ENCODE data around the gene ATP12A.

The ATP12A gene

DNA sequence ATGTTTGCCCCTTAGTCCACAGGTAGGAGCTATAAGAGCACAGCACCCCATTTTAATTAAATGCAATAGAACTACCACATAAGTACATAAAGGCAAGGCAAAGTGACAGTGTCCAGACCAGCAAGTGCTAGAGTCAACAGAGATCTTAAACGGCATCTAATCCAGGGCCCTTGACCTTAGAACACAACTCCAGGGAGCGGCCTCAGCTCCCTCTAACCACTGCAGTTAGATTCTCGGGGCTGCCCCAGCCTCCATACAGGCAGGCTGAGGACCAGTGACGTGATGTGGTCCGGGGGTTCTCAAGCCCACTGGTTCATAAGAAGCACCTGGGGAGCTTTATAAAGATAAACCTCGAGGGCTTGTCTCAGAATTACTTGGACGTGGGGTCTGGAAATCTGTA is 10.0 kb upstream of the ATP12A start:
- TF ChIP-seq, protein P1, sequence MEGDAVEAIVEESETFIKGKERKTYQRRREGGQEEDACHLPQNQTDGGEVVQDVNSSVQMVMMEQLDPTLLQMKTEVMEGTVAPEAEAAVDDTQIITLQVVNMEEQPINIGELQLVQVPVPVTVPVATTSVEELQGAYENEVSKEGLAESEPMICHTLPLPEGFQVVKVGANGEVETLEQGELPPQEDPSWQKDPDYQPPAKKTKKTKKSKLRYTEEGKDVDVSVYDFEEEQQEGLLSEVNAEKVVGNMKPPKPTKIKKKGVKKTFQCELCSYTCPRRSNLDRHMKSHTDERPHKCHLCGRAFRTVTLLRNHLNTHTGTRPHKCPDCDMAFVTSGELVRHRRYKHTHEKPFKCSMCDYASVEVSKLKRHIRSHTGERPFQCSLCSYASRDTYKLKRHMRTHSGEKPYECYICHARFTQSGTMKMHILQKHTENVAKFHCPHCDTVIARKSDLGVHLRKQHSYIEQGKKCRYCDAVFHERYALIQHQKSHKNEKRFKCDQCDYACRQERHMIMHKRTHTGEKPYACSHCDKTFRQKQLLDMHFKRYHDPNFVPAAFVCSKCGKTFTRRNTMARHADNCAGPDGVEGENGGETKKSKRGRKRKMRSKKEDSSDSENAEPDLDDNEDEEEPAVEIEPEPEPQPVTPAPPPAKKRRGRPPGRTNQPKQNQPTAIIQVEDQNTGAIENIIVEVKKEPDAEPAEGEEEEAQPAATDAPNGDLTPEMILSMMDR (IDR thresholded peaks at IDR 0.05): no peak
- H3K27ac ChIP-seq: no peak overlapping the region

DNA sequence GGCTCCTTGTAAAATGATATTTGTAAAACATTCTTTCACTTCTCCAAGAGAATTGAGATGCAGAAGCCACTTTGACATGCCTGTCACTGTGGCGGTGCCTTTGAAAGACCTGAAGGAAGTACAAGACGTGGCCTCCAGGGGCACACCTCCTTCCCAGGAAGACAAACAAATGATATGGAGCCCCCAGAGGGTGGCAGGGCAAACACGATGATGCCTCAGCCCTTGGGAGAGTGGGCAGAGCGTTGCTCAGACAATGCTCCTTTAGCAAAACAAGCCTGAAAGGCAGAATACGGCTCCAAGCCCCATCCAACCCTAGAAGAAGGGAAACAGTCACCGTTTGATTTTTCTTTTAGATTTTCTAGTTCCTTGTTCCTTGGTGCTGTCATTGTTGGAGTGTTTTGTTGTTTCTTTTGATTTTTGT is 9.2 kb upstream of the ATP12A start:
- H3K79me2 ChIP-seq: no peaks in the 10 kb centered on the region
- no peak overlapping the region for H3K9ac ChIP-seq
- TF ChIP-seq, protein P1 (IDR thresholded peaks at IDR 0.05): no peak
- peak overlapping the region; percentile 25 for H3K4me3 ChIP-seq (ENCODE audit: low read depth, low read length)
- H2AFZ ChIP-seq: peak overlapping the region; percentile 74
- no peaks in the 10 kb centered on the region for H3K36me3 ChIP-seq (ENCODE audit: control insufficient read depth, insufficient read depth, low read length)
- H3K4me1 ChIP-seq: peaks cover 20% of the 10 kb centered on the region
- H3K9me3 ChIP-seq (ENCODE audit: control insufficient read depth, low read length): no peaks in the 10 kb centered on the region
- H3K27me3 ChIP-seq (ENCODE audit: control insufficient read depth, insufficient read depth, low read length): no peaks in the 10 kb centered on the region
- peak overlapping the region; percentile 57 for H3K27ac ChIP-seq
- H3K4me2 ChIP-seq (ENCODE audit: low read length): peak overlapping the region; percentile 44

More for the DNA sequence above, 10.0 kb upstream of the ATP12A start:
- Histone ChIP-seq H3K9ac (no peak overlapping the region), H3K4me3 (ENCODE audit: low read depth, low read length) (no peak overlapping the region), H3K4me1 (peaks cover 20% of the 10 kb centered on the region), H3K27me3 (ENCODE audit: control insufficient read depth, insufficient read depth, low read length) (no peaks in the 10 kb centered on the region), H3K36me3 (ENCODE audit: control insufficient read depth, insufficient read depth, low read length) (no peaks in the 10 kb centered on the region), H3K9me3 (ENCODE audit: control insufficient read depth, low read length) (no peaks in the 10 kb centered on the region), H2AFZ (no peak overlapping the region), H3K79me2 (no peaks in the 10 kb centered on the region), H3K4me2 (ENCODE audit: low read length) (no peak overlapping the region)

DNA sequence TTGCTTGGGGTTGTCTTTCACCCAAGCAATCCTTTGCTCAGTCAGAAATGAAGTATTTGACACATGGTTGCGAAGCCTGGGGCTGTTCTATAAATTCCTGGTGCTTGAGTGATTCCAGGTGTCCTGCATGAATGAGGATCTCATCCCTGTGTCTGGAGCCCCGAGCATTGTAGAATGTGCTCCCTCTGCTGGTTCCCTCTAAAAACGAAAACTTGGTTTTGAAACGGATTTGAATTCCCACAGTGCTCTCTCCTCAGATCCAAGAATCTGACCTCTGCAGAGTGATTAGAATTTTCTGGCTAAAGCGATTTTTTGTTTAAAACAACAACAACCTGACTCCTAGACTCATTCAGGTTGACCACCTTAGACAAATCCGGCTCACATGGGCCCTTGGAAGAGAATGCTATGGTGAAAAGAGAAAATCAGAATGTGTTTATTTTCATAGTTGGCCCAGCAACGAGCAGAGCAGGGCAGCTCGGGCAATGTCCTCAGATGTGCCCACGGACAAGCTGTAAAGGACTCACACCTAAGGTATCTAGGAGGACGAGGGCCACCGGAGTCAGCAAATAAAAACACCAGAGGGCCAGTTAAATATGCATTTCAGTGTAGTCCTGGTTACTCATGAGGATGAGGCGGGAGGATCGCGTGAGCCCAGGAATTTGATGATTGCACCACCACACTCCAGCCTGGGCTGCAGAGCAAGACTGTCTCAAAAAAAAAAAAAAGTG is 8.7 kb upstream of the ATP12A start:
- no peaks in the 10 kb centered on the region for H3K9me3 ChIP-seq (ENCODE audit: control insufficient read depth, low read length)
- H3K27ac ChIP-seq: peak overlapping the region; percentile 57
- peak overlapping the region; percentile 74 for H2AFZ ChIP-seq
- H3K27me3 ChIP-seq (ENCODE audit: control insufficient read depth, insufficient read depth, low read length): no peaks in the 10 kb centered on the region
- no peak overlapping the region for H3K9ac ChIP-seq
- peak overlapping the region; percentile 44 for H3K4me2 ChIP-seq (ENCODE audit: low read length)
- H3K4me3 ChIP-seq (ENCODE audit: low read depth, low read length): peak overlapping the region; percentile 25
- H3K4me1 ChIP-seq: peaks cover 20% of the 10 kb centered on the region
- TF ChIP-seq, protein P1 (IDR thresholded peaks at IDR 0.05): peak; percentile 44
- H3K79me2 ChIP-seq: no peaks in the 10 kb centered on the region
- H3K36me3 ChIP-seq (ENCODE audit: control insufficient read depth, insufficient read depth, low read length): no peaks in the 10 kb centered on the region

DNA sequence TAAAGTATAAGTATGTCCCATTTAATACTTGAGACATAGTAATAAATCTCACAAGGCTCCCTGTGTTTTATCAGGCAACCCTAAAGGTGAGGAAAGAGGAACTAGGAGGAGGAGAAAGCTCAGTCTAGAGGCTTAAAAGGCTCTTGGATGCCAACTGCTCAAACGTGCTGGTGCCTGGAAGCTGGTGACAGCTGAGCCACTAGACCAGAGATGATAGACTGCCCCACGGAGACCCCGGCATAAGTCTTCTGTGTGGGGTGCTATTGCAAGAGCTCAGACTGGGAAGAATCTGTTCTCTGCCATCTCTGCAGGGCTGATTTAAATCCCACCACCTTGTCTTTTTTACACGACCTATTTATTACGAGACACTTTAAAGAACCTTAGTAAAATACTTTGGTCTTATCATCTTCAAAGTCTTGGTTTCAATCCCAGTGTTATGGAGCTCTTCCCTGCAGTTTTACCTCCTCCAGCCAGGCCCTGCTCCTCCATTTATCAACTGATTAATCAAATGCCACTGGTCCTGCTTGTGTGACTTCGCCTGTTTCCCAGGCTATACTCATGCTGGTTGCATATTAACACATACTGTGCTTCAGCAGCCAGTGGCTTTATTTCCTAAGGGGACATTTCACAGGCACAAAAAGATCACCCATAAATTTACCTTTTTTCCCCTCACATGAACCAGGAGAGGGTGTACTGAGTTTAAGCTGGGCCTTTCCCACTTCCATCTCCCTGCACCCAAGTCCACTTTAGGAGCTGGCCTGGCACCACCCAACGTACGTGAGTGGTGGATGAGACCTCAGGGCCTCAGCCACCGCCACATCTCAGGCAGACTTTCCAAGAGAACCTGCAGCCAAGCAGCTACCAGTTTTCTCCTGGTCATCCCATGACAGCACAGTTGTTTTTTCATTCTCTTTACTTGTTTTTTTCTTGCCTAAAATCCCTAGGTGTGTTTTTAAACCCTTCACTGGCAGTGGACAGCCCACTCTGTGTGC is 7.8 kb upstream of the ATP12A start:
- H3K79me2 ChIP-seq: no peaks in the 10 kb centered on the region
- H3K4me1 ChIP-seq: peaks cover 20% of the 10 kb centered on the region
- no peaks in the 10 kb centered on the region for H3K9me3 ChIP-seq (ENCODE audit: control insufficient read depth, low read length)
- H2AFZ ChIP-seq: peak overlapping the region; percentile 74
- peak overlapping the region; percentile 57 for H3K27ac ChIP-seq
- TF ChIP-seq, protein P1 (IDR thresholded peaks at IDR 0.05): no peak
- no peak overlapping the region for H3K9ac ChIP-seq
- H3K4me3 ChIP-seq (ENCODE audit: low read depth, low read length): no peak overlapping the region
- H3K27me3 ChIP-seq (ENCODE audit: control insufficient read depth, insufficient read depth, low read length): no peaks in the 10 kb centered on the region
- H3K36me3 ChIP-seq (ENCODE audit: control insufficient read depth, insufficient read depth, low read length): no peaks in the 10 kb centered on the region
- peak overlapping the region; percentile 24 for H3K4me2 ChIP-seq (ENCODE audit: low read length)
